ENCODE measurements around the gene CEND1.
A peak's percentile ranks its signal among the peaks of the same experiment; 100 is the strongest.

CEND1 gene

GRCh38 chr11:811446-812245 is 21.8 kb upstream of the CEND1 start:
- DNase-seq = no peak

- DNase-seq = no peak
Observed at GRCh38 chr11:810040-810567, 20.2 kb upstream of the CEND1 start.

GRCh38 chr11:809287-810039 is 19.6 kb upstream of the CEND1 start, which contains the start of gene RPLP2:
RPLP2 (plus strand) TSS chr11:809967; CDS start chr11:810235, 268 bp downstream.
- DNase-seq = peak; percentile 87

GRCh38 chr11:808427-809286 is 18.8 kb upstream of the CEND1 start:
- DNase-seq = no peak

- no peak for DNase-seq
Observed at GRCh38 chr11:804599-804964, 14.7 kb upstream of the CEND1 start.

- peak; percentile 32 for DNase-seq
Observed at GRCh38 chr11:803770-804598, 14.1 kb upstream of the CEND1 start.

- DNase-seq = no peak
Observed at GRCh38 chr11:803467-803742, 13.5 kb upstream of the CEND1 start.

- DNase-seq = no peak
Observed at GRCh38 chr11:802693-803466, 13.0 kb upstream of the CEND1 start.

GRCh38 chr11:802018-802617 is 12.2 kb upstream of the CEND1 start:
- no peak for DNase-seq

- no peak for DNase-seq
Observed at GRCh38 chr11:801097-801780, 11.3 kb upstream of the CEND1 start.

GRCh38 chr11:800473-800872 is 10.6 kb upstream of the CEND1 start:
- no peak for DNase-seq

GRCh38 chr11:799641-800316 is 9.9 kb upstream of the CEND1 start:
- DNase-seq = no peak

- peak; percentile 16 for DNase-seq
Observed at GRCh38 chr11:798093-798713, 8.3 kb upstream of the CEND1 start, which contains the start of gene SLC25A22. SLC25A22 (minus strand) TSS chr11:798281; CDS start chr11:795006, 3,275 bp downstream.

- DNase-seq = peak; percentile 86
Observed at GRCh38 chr11:797296-798092, 7.6 kb upstream of the CEND1 start.

- DNase-seq = no peak
Observed at GRCh38 chr11:796565-797295, 6.8 kb upstream of the CEND1 start.

- no peak for DNase-seq
Observed at GRCh38 chr11:795634-796564, 6.0 kb upstream of the CEND1 start.

All from NCI-H1694 treated with DMSO at 0.1 percent for 48 hours (cell line).